Measurements from ENCODE around the gene SEMG1. TPM values are rescaled to one million over a fixed set of nuclear protein-coding genes. Genes with fewer than 3 reads are reported as not detected.
A peak's percentile ranks its signal among the peaks of the same experiment; 100 is the strongest.

SEMG1 gene
- total and polyA plus RNA-seq, 4 donors, result not detected

DNA sequence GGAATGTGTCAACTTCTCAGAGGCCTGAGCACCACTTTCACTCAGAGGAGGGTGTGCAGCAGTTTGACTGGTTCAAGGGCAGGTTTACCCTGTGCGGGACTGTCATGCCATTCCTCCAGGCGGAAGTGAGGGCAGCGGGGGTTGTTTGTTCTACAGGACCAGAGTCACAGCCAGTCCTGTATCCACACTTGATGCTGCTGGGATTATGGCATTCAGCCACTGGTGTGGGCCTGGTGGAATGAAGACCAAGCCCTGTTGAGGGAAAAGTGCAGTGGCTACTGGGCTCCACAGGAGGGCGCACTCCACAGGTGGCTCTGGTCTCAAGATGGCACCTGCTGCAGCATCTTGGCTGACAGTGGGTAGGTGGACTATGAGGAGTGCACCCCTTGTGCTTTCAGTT, 29.2 kb downstream of the SEMG1 start:
- WGBS, result 71% methylated on average over 4 of the region's 4 CpGs

DNA sequence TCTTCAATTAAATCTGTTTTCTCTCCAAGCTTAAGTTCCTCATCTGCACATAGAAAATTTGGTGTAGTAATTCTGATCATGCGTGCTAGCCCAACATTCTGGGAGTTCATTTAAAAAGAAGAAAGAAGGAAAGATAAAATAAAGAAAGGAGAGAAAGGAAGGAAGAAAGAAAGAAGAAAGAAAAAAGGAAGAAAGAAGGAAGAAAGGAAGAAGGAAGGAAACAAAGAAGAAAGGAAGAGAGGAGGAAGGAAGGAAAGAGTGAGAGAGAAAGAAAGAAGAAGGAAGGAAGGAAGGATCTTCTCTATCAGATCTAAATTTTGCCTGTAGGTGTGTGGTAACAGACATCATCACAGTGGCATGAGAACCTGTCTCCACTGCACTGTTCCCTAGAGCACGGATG, 31.3 kb downstream of the SEMG1 start:
- peaks cover 0 to 9% (median 0%) of the 10 kb centered on the region in 4 donors for H3K9me3 ChIP-seq (ENCODE audit: control insufficient read depth in 4 of 4, low read length in 3 of 4)
- 87% methylated on average over 2 of the region's 2 CpGs for WGBS

More for the DNA sequence above, 29.2 kb downstream of the SEMG1 start:
- TF ChIP-seq FOXA1 (IDR thresholded peaks at IDR 0.05) (no peak), RAD21 (IDR thresholded peaks at IDR 0.05) (peak; percentile 59 to 79), EGR1 (IDR thresholded peaks at IDR 0.05; ENCODE audit: low read depth in 2 of 2) (no peak), JUND (IDR thresholded peaks at IDR 0.05) (no peak), NR2F2 (IDR thresholded peaks at IDR 0.05) (no peak)
- TF ChIP-seq, protein P1, sequence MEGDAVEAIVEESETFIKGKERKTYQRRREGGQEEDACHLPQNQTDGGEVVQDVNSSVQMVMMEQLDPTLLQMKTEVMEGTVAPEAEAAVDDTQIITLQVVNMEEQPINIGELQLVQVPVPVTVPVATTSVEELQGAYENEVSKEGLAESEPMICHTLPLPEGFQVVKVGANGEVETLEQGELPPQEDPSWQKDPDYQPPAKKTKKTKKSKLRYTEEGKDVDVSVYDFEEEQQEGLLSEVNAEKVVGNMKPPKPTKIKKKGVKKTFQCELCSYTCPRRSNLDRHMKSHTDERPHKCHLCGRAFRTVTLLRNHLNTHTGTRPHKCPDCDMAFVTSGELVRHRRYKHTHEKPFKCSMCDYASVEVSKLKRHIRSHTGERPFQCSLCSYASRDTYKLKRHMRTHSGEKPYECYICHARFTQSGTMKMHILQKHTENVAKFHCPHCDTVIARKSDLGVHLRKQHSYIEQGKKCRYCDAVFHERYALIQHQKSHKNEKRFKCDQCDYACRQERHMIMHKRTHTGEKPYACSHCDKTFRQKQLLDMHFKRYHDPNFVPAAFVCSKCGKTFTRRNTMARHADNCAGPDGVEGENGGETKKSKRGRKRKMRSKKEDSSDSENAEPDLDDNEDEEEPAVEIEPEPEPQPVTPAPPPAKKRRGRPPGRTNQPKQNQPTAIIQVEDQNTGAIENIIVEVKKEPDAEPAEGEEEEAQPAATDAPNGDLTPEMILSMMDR (IDR thresholded peaks at IDR 0.05; ENCODE audit: low read depth, low read length, missing input control), result peak; percentile 56
- TF ChIP-seq, protein P2, sequence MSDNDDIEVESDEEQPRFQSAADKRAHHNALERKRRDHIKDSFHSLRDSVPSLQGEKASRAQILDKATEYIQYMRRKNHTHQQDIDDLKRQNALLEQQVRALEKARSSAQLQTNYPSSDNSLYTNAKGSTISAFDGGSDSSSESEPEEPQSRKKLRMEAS (IDR thresholded peaks at IDR 0.05), result no peak
- TF ChIP-seq, protein P3, sequence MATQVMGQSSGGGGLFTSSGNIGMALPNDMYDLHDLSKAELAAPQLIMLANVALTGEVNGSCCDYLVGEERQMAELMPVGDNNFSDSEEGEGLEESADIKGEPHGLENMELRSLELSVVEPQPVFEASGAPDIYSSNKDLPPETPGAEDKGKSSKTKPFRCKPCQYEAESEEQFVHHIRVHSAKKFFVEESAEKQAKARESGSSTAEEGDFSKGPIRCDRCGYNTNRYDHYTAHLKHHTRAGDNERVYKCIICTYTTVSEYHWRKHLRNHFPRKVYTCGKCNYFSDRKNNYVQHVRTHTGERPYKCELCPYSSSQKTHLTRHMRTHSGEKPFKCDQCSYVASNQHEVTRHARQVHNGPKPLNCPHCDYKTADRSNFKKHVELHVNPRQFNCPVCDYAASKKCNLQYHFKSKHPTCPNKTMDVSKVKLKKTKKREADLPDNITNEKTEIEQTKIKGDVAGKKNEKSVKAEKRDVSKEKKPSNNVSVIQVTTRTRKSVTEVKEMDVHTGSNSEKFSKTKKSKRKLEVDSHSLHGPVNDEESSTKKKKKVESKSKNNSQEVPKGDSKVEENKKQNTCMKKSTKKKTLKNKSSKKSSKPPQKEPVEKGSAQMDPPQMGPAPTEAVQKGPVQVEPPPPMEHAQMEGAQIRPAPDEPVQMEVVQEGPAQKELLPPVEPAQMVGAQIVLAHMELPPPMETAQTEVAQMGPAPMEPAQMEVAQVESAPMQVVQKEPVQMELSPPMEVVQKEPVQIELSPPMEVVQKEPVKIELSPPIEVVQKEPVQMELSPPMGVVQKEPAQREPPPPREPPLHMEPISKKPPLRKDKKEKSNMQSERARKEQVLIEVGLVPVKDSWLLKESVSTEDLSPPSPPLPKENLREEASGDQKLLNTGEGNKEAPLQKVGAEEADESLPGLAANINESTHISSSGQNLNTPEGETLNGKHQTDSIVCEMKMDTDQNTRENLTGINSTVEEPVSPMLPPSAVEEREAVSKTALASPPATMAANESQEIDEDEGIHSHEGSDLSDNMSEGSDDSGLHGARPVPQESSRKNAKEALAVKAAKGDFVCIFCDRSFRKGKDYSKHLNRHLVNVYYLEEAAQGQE (IDR thresholded peaks at IDR 0.05), result no peak
- H3K4me3 ChIP-seq (ENCODE audit: low read depth in 1 of 3, low read length in 3 of 3), result no peak overlapping the region
- H3K36me3 ChIP-seq (ENCODE audit: control insufficient read depth in 4 of 4, insufficient read depth in 3 of 4, low read depth in 1 of 4, low read length in 3 of 4), result no peaks in the 10 kb centered on the region
- no peak overlapping the region for H3K27ac ChIP-seq (ENCODE audit: low read depth in 1 of 2, low read length in 2 of 2)
- no peaks in the 10 kb centered on the region for H3K27me3 ChIP-seq (ENCODE audit: control insufficient read depth in 4 of 4, insufficient read depth in 4 of 4, low read length in 3 of 4)
- DNase-seq (ENCODE audit: low spot score), result no peak
- H3K9ac ChIP-seq (ENCODE audit: low read depth in 1 of 2, low read length in 2 of 2), result no peak overlapping the region
- H3K4me1 ChIP-seq (ENCODE audit: control insufficient read depth in 4 of 4, insufficient read depth in 4 of 4, low read length in 3 of 4), result no peaks in the 10 kb centered on the region
- H3K9me3 ChIP-seq (ENCODE audit: control insufficient read depth in 4 of 4, low read length in 3 of 4), result peaks cover 0 to 9% (median 0%) of the 10 kb centered on the region in 4 donors

More for the DNA sequence above, 31.3 kb downstream of the SEMG1 start:
- no peak overlapping the region for H3K4me3 ChIP-seq (ENCODE audit: low read depth in 1 of 3, low read length in 3 of 3)
- no peaks in the 10 kb centered on the region for H3K27me3 ChIP-seq (ENCODE audit: control insufficient read depth in 4 of 4, insufficient read depth in 4 of 4, low read length in 3 of 4)
- H3K36me3 ChIP-seq (ENCODE audit: control insufficient read depth in 4 of 4, insufficient read depth in 3 of 4, low read depth in 1 of 4, low read length in 3 of 4), result no peaks in the 10 kb centered on the region
- H3K4me1 ChIP-seq (ENCODE audit: control insufficient read depth in 4 of 4, insufficient read depth in 4 of 4, low read length in 3 of 4), result no peaks in the 10 kb centered on the region
- no peak overlapping the region for H3K27ac ChIP-seq (ENCODE audit: low read depth in 1 of 2, low read length in 2 of 2)
- no peak overlapping the region for H3K9ac ChIP-seq (ENCODE audit: low read depth in 1 of 2, low read length in 2 of 2)
- no peak for DNase-seq (ENCODE audit: low spot score)
- TF ChIP-seq HNF4G (IDR thresholded peaks at IDR 0.05) (no peak), NR2F2 (IDR thresholded peaks at IDR 0.05) (no peak), JUND (IDR thresholded peaks at IDR 0.05) (no peak), TAF1 (conservative IDR thresholded peaks at IDR 0.05) (no peak), RAD21 (IDR thresholded peaks at IDR 0.05) (no peak), RXRA (IDR thresholded peaks at IDR 0.05) (no peak), HNF4A (conservative IDR thresholded peaks at IDR 0.05) (no peak), GABPA (IDR thresholded peaks at IDR 0.05 in 1 of 2, conservative IDR thresholded peaks at IDR 0.05 in 1 of 2) (no peak), YY1 (IDR thresholded peaks at IDR 0.05) (no peak), EGR1 (IDR thresholded peaks at IDR 0.05; ENCODE audit: low read depth in 2 of 2) (no peak)
- TF ChIP-seq, protein P4, sequence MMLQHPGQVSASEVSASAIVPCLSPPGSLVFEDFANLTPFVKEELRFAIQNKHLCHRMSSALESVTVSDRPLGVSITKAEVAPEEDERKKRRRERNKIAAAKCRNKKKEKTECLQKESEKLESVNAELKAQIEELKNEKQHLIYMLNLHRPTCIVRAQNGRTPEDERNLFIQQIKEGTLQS (IDR thresholded peaks at IDR 0.05), result no peak
- TF ChIP-seq, protein P1 (IDR thresholded peaks at IDR 0.05; ENCODE audit: low read depth, low read length, missing input control), result no peak
- TF ChIP-seq, protein P3 (IDR thresholded peaks at IDR 0.05), result no peak
